K562 (cell line): ENCODE results near the gene CCL27. TPM values are rescaled to one million over a fixed set of nuclear protein-coding genes. Genes with fewer than 3 reads are reported as not detected.

ENCODE experiments used
- CREM ChIP-seq: IDR thresholded peaks from 2 replicates; pipeline ENCODE4 v1.6.1; 2014; ENCODE audit warnings: antibody characterized with exemption, low read depth
- DIDO1 ChIP-seq: fragments of 450-650 bp; IDR thresholded peaks from 2 replicates; pipeline ENCODE4 v1.6.1; 2016; ENCODE audit warnings: low read depth, missing biosample characterization, missing genetic modification characterization
- ESRRA ChIP-seq: fragments of 450-650 bp; IDR thresholded peaks from 2 replicates; pipeline ENCODE4 v1.6.1; 2014; ENCODE audit warnings: low read depth, mild to moderate bottlenecking, moderate library complexity, borderline replicate concordance
- GTF3C2 ChIP-seq: IDR thresholded peaks from 3 replicates; pipeline ENCODE4 v1.6.1; 2011; ENCODE audit warnings: borderline replicate concordance, mild to moderate bottlenecking, moderate library complexity; ENCODE audit not compliant: insufficient read length; ENCODE audit errors: extremely low read depth
- HMG20A ChIP-seq: fragments of 450-650 bp; formaldehyde crosslinking; conservative IDR thresholded peaks from 2 replicates; pipeline ENCODE4 v1.4.0; 2020; ENCODE audit warnings: mild to moderate bottlenecking, mixed read lengths
- HNRNPH1 ChIP-seq: fragments of 200-400 bp; formaldehyde crosslinking; optimal IDR thresholded peaks from 2 replicates; pipeline ENCODE3; 2017; ENCODE audit warnings: low read depth, mild to moderate bottlenecking, low read length, moderate library complexity
- HNRNPL ChIP-seq: fragments of 200-400 bp; formaldehyde crosslinking; IDR thresholded peaks from 2 replicates; pipeline ENCODE4 v1.6.1; 2017; ENCODE audit warnings: low read depth, mild to moderate bottlenecking, low read length
- MTA1 ChIP-seq: fragments of 450-650 bp; IDR thresholded peaks from 2 replicates; pipeline ENCODE4 v1.6.1; 2017; ENCODE audit warnings: borderline replicate concordance
- NEUROD1 ChIP-seq: fragments of 150-350 bp; IDR thresholded peaks from 2 replicates; pipeline ENCODE4 v1.6.1; 2014; ENCODE audit warnings: borderline replicate concordance, low read length, low read depth; ENCODE audit not compliant: partially characterized antibody
- RHOXF2B ChIP-seq: fragments of 250-450 bp; sonication (Bioruptor Pico); conservative IDR thresholded peaks from 2 replicates; pipeline ENCODE4 v1.5.1; 2021
- SMARCE1 ChIP-seq: fragments of 450-650 bp; IDR thresholded peaks from 2 replicates; pipeline ENCODE4 v1.7.1; 2016; ENCODE audit warnings: mild to moderate bottlenecking
- TAF9B ChIP-seq: fragments of 450-650 bp; IDR thresholded peaks from 2 replicates; pipeline ENCODE4 v1.6.1; 2018; ENCODE audit warnings: mild to moderate bottlenecking; ENCODE audit not compliant: partially characterized antibody
- ZBTB40 ChIP-seq, 2 experiments: fragments of 450-650 bp in 1 of 2; sonication (generic) in 1 of 2; formaldehyde crosslinking in 1 of 2; IDR thresholded peaks; 2 replicates each; pipeline versions ENCODE4 v1.7.1 to v1.9.0; 2016 to 2022; ENCODE audit warnings: inconsistent platforms in 1 of 2, mild to moderate bottlenecking in 1 of 2, missing genetic modification reagents in 1 of 2
- ZNF263 ChIP-seq: sonication (generic); formaldehyde crosslinking; IDR thresholded peaks from 2 replicates; pipeline ENCODE4 v1.8.0; 2022; ENCODE audit warnings: mild to moderate bottlenecking, missing genetic modification reagents, borderline replicate concordance
- polyA plus RNA-seq, 8 experiments: library from polyadenylated mRNA; depleted of rRNA in 4 of 8; stranded (reverse) in 5 of 8; unstranded in 3 of 8; fragments of >200 nt; fragmentation: Nextera tagmentation in 2 of 8; fragmentation: Illumina TruSeq in 1 of 8; extraction: Ambion mirVana in 2 of 8; extraction: Trizol in 1 of 8; gene quantifications; 2 replicates each; pipeline versions ENCODE4 v1.2.1 to v1.2.3, GENCODE V29; 2011 to 2014; ENCODE audit warnings: inconsistent platforms in 1 of 8, missing spikeins in 1 of 8
- total RNA-seq, 7 experiments: library from RNA; depleted of rRNA in 6 of 7; stranded (reverse); fragments of >200 nt in 6 of 7; fragmentation: Illumina TruSeq in 2 of 7; extraction: Trizol in 2 of 7; gene quantifications; 2 replicates each; pipeline versions ENCODE4 v1.2.1 to v1.2.3, GENCODE V29; 2011 to 2021; ENCODE audit warnings: low replicate concordance in 1 of 7

CCL27 gene
- total and polyA plus RNA-seq, 9 of the 15 experiments (the other 6 are each of a cell fraction or from before 2014, with no cell fraction given) = 0.10 to 0.53 (median 0.27) TPM; not detected in 5

- peak; percentile 28; the same call in 1 of the 2 replicates for TF ChIP-seq ZBTB40 (IDR thresholded peaks at IDR 0.05)
- no peak for TF ChIP-seq ZBTB40 (CRISPR knock-in tag; IDR thresholded peaks at IDR 0.05)
- TF ChIP-seq SMARCE1 = peak; percentile 48; the same call in 1 of the 2 replicates
- TF ChIP-seq CREM = peak; percentile 54; the same call in 1 of the 2 replicates
- peak; percentile 28 for TF ChIP-seq NEUROD1
- TF ChIP-seq TAF9B = no peak
- TF ChIP-seq ESRRA = 0 out of 2 replicates have a peak, but pooled peaks have one; percentile 13
- no peak for TF ChIP-seq MTA1
- no peak for TF ChIP-seq HNRNPH1
- TF ChIP-seq ZNF263 = peak; percentile 11; the same call in 1 of the 2 replicates
- no peak for TF ChIP-seq GTF3C2
- TF ChIP-seq HNRNPL = no peak
- no peak for TF ChIP-seq HMG20A (CRISPR knock-in tag)
- TF ChIP-seq DIDO1 = no peak
- TF ChIP-seq RHOXF2B = no peak
These were observed 2.0 kb upstream of the CCL27 start (continued) for GRCh38 chr9:34664281-34665066.
